Islet of Langerhans (tissue), 1 donor: ENCODE data around the gene COL9A1.

Experiments used
- FAIRE-seq: peaks from one replicate; lab custom pipeline; 2011; peaks lifted over from hg19 to GRCh38; lab: Jason Lieb, UNC

Gene COL9A1

GRCh38 chr6:70225055-70225454 is 77.8 kb downstream of the COL9A1 start:
- no peak for FAIRE-seq

- no peak for FAIRE-seq
These were observed 80.5 kb downstream of the COL9A1 start for GRCh38 chr6:70222439-70222749.

GRCh38 chr6:70221715-70222438 is 81.0 kb downstream of the COL9A1 start:
- no peak for FAIRE-seq

GRCh38 chr6:70221025-70221714 is 81.7 kb downstream of the COL9A1 start:
- peak; percentile 96 for FAIRE-seq

DNA sequence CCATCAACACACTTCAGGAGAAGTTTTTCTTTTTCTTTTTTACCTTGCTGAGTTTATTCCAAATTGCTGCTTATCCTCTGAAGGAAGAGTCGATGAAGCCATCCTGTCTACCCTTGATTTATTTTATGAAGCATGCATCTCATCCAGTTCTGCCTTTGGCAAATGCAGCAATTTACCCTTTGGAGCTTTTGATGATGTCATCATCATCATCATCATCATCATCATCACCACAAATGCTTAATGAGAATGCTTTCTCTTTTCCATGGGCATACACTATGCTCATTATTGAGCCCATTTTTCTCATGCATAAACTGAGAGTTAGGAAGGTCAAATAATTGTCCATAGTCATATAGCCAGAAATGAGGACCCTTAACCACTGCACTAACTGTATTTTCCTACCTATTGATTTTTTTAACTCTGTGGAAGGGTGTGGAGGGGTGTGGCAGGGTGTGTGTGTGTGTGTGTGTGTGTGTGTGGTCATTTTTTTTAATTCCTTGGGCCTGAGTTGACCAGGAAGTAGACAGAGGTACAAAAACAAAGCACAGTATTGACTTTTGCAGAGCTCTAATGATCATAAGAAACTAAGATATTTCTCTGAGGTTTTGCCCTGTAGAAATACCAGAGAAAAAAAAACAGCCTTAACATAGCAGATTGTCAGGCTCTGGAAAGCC is 82.8 kb downstream of the COL9A1 start:
- no peak for FAIRE-seq

GRCh38 chr6:70216767-70217166 is 86.1 kb downstream of the COL9A1 start:
- no peak for FAIRE-seq

DNA sequence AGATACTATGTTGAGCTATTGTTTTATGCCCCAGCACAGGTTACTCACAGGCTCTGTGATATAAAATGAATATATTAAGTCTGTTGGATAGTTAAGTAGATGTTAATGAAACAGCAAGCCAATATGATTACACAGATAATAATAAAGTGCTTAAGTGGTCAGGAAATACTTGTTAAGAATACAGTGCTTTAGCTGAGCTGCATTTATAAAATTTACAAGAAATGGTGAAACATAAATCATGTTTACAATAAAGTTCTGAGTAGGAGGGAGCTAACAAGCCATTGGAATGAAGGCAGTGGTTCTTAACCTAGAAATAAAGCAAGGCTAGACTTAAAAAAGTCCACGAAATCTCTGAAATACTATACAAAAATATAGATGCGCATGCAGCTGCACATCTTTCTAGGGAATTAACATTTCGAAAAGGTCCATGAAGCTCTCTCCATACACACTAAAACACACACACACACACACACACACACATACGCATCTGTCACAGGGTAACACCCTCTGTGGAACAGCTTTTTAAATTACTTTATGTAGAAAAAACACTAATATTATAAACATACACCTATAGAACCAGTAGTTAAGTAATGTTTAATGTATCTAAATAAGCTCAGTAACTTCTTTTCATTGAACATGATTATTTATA is 87.3 kb downstream of the COL9A1 start:
- no peak for FAIRE-seq

DNA sequence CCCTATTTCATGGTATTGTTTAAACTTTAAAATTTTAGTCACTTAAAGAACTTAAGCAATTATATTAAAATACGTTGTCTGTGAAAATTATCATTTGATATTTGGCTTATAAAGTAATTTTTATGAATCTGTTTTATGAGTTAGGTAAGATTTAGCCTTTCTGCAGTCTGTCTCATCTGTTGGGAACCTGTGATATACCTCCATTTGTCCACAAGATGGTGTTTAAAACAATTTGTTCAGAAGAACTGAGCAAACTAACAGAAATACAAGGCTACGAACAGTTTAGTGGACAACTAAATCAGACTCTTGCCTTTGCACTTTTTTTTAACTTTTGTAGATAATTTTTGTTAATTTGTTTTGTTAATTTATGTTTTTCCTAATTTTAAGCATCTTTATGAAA is 92.4 kb downstream of the COL9A1 start:
- FAIRE-seq = peak; percentile 62

- FAIRE-seq = no peak
These were observed 94.6 kb downstream of the COL9A1 start for GRCh38 chr6:70208235-70208790.

- no peak for FAIRE-seq
These were observed 104.1 kb downstream of the COL9A1 start for GRCh38 chr6:70198785-70199184.

GRCh38 chr6:70196531-70196930 is 106.4 kb downstream of the COL9A1 start:
- no peak for FAIRE-seq

DNA sequence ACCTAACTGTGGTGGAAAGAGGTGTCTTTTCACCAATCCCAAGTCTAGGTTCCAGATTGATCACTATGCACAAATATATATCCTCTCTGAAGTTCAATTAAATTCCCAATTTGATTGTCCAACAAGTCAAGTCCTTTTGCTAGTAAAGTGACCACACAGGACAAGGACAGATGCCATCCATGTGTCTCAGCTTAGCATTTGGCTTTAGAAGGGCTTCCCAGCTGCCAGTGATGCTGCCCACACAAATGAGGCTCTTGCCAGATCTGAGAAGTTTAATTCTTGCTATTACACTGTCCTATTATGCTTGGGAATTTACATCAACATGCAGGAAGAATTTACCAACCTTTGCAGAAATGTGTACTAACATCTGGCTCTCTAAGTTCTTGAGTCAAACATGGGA is 108.5 kb downstream of the COL9A1 start:
- no peak for FAIRE-seq

DNA sequence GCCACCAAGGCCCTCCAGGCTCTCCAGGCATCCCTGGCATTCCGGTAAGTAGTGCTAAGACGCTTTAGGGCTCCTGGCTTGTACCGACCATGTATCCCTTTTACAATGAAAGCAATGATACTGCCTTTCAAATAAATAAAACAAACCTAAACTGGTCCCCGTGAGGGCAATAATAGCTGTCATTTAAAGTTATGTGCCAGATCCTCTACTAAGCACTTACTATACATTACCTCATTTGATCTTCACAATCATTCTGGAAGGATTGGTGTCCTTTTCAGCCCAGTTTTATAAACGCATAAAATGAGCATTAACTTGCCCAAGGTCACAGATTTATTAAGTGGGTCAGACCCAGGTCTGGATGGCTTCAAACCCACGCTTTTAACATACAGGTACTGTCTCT is 114.7 kb downstream of the COL9A1 start:
- FAIRE-seq = no peak

DNA sequence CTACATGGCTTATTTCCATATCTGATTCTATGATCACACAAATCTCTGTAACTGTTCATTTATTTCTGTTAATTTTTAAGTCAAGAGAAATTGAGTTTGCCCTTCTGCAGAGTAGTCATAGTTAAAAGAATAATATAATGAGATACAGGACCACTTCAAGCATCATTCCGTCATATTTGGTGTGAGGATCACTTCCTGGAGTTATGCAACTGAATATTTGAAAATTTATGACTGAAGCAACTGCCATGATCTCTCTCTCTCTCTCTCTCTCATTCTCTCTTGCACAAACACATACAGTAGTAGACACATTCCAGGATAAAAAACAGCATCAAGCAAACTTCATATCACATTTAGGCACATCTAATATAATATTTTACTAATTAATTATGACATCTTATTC is 116.4 kb downstream of the COL9A1 start:
- FAIRE-seq = no peak

- FAIRE-seq = no peak
These were observed 118.2 kb downstream of the COL9A1 start for GRCh38 chr6:70184723-70185122.

DNA sequence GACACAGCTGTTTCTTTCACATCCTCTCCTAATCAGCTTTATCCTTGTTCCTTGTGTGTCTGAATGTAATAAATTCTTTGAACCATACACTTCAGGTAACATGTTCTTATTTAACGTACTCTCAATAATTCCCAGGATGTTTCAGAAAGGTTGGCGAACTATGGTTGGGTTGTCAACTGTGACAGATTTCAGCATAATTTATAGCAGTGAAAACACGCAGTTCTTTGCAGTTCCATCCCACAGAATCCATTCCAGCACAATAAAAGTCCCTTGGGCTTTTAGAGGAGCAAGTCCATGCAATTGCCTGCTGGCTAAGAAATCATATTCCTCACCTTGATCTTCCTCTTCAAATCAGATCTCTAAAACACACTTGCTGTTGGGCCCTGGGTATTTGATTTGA is 119.3 kb downstream of the COL9A1 start:
- FAIRE-seq = no peak

- FAIRE-seq = no peak
These were observed 121.8 kb downstream of the COL9A1 start for GRCh38 chr6:70180901-70181599.

DNA sequence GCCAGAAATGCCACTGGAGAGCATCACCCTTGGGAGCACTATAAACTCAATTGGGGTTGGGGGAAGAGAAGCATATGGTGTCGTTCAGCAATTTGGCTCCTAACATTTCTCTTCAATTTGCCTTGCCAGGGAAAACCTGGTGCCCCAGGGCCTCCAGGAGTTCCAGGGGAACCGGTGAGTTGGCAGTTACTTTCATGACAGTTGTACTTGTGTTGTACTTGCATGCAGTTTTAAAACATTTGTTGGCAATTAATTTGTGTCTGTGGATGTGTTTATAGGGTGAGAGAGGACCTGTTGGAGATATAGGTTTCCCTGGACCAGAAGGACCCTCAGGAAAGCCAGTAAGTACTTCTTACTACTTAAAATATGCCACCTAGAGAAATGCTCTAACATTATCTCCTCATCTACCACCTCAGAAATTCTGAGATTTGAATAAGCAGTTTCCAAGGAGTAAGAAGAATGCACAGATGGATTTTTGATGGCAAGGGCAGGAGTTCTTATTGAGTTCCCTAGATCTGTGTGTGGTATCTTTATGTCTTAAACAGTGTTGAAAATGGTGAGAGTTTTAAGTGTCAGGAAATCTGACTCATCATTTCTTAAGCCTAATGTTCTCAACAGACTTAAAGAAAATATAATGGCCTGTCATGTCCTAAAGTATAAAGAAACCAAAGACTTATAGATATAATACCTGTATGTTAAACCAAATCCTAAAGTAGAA is 122.5 kb downstream of the COL9A1 start:
- FAIRE-seq = no peak

DNA sequence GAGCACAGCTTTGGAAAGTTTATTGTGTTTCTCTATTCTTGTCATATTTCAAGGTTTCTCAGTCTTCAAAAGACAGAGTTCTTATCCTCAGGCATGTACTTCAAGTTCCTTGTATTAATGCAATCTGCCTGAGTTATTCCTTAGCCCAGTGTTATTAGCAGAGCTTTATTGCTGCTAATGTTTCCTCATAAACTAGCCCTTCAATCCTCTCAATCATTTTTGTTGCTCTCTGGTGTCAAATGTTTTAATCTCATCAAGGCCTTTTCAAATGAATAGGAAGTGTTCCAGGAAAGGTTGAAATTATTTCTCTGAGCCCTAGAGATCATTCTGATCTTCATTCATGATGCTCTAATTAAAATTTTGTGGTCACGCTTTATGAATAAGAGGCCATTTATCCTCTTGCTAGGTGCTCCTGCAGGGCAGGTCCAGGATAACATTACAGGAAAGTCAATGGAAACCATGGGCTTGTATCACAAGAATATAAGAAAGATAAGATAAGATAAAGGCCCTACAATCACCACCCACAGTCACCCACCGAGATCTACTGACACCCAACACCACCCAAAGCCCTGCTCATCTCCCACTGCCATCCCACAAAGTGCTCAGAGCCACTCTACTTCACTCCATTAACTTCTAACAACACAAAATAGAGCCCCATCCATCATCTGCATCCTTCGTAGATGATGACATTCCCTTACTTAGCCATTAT is 125.9 kb downstream of the COL9A1 start:
- no peak for FAIRE-seq

- no peak for FAIRE-seq
These were observed 127.1 kb downstream of the COL9A1 start for GRCh38 chr6:70175770-70176169.

GRCh38 chr6:70172252-70172651 is 130.6 kb downstream of the COL9A1 start:
- FAIRE-seq = no peak
